Hepatocyte (in vitro differentiated cells): ENCODE measurements around the gene LMF1. TPM values are rescaled to one million over a fixed set of nuclear protein-coding genes. Genes with fewer than 3 reads are reported as not detected.

Source experiments
- DNase-seq: peaks from one replicate; pipeline ENCODE4 v3.0.0-alpha.2; 2016; ENCODE audit warnings: low spot score
- H2AFZ ChIP-seq: fragments of 200-600 bp; sonication (generic); 2 replicates; pipeline ENCODE4 v1.6.0; 2016; ENCODE audit warnings: antibody characterized with exemption, mild to moderate bottlenecking
- H3K27ac ChIP-seq: fragments of 200-600 bp; sonication (generic); 2 replicates; pipeline ENCODE4 v1.5.1; 2016; ENCODE audit warnings: mild to moderate bottlenecking
- H3K27me3 ChIP-seq: fragments of 200-600 bp; sonication (generic); 2 replicates; pipeline ENCODE4 v1.6.1; 2016
- H3K36me3 ChIP-seq: fragments of 200-600 bp; sonication (generic); replicated peaks from 2 replicates; pipeline ENCODE4 v1.5.1; 2016; ENCODE audit warnings: low read depth; ENCODE audit not compliant: insufficient read depth
- H3K4me1 ChIP-seq: fragments of 200-600 bp; sonication (generic); 2 replicates; pipeline ENCODE4 v1.5.1; 2016; ENCODE audit warnings: mild to moderate bottlenecking, moderate library complexity; ENCODE audit not compliant: insufficient read depth
- H3K4me2 ChIP-seq: fragments of 200-600 bp; sonication (generic); 2 replicates; pipeline ENCODE4 v1.6.0; 2016
- H3K4me3 ChIP-seq: fragments of 200-600 bp; sonication (generic); 2 replicates; pipeline ENCODE4 v1.5.1; 2016; ENCODE audit warnings: mild to moderate bottlenecking
- H3K79me2 ChIP-seq: fragments of 200-600 bp; sonication (generic); 2 replicates; pipeline ENCODE4 v1.6.0; 2017; ENCODE audit warnings: mild to moderate bottlenecking
- H3K9me2 ChIP-seq: fragments of 200-600 bp; sonication (generic); replicated peaks from 2 replicates; pipeline ENCODE4 v1.6.0; 2017; ENCODE audit warnings: mild to moderate bottlenecking; ENCODE audit not compliant: insufficient read depth
- H3K9me3 ChIP-seq: fragments of 200-600 bp; sonication (generic); 2 replicates; pipeline ENCODE4 v1.5.1; 2016; ENCODE audit warnings: low read depth, mild to moderate bottlenecking
- H4K20me1 ChIP-seq: fragments of 200-600 bp; sonication (generic); 2 replicates; pipeline ENCODE4 v1.6.0; 2016; ENCODE audit warnings: mild to moderate bottlenecking; ENCODE audit not compliant: insufficient read depth, poor library complexity, severe bottlenecking
- CTCF ChIP-seq: fragments of 200-600 bp; sonication (generic); IDR thresholded peaks from 2 replicates; pipeline ENCODE4 v1.5.1; 2016; ENCODE audit warnings: antibody characterized with exemption, mild to moderate bottlenecking; ENCODE audit not compliant: poor library complexity
- EZH2 ChIP-seq: fragments of 200-600 bp; sonication (generic); IDR thresholded peaks from 2 replicates; pipeline ENCODE4 v1.6.1; 2016; ENCODE audit warnings: antibody characterized with exemption, mild to moderate bottlenecking, borderline replicate concordance
- EZH2phosphoT487 ChIP-seq: fragments of 200-600 bp; sonication (generic); IDR thresholded peaks from one replicate; pipeline ENCODE4 v1.6.1; 2018; ENCODE audit warnings: antibody characterized with exemption, mild to moderate bottlenecking, low read depth, moderate library complexity; ENCODE audit not compliant: unreplicated experiment, severe bottlenecking
- WGBS: methylation state at CpG from one replicate; pipeline ENCODE4 v1.1.6; 2016; ENCODE audit warnings: low lambda C conversion rate; ENCODE audit errors: missing lambda C conversion rate; 5-methylcytosine and 5-hydroxymethylcytosine counted together
- polyA plus RNA-seq: library from polyadenylated mRNA; unstranded; fragments of >200 nt; fragmentation: Nextera tagmentation; extraction: Ambion mirVana; gene quantifications from 2 replicates; pipeline ENCODE4 v1.2.1, GENCODE V29; 2016
- total RNA-seq: library from RNA; depleted of rRNA; stranded (reverse); fragments of >200 nt; gene quantifications from 2 replicates; pipeline ENCODE4 v1.2.3, GENCODE V29; 2014

The LMF1 gene
- total and polyA plus RNA-seq, 2 experiments from 2014 or later: 27.2 to 34.3 TPM

- Histone ChIP-seq H3K27me3 (no peaks in the 10 kb centered on the region), H3K4me1 (no peaks in the 10 kb centered on the region), H3K4me3 (no peak overlapping the region), H3K4me2 (no peak overlapping the region), H3K9me2 (no peaks in the 10 kb centered on the region), H3K79me2 (no peaks in the 10 kb centered on the region), H3K36me3 (no peaks in the 10 kb centered on the region), H2AFZ (no peak overlapping the region), H3K9me3 (peaks cover 6% of the 10 kb centered on the region), H4K20me1 (no peaks in the 10 kb centered on the region), H3K27ac (no peak overlapping the region)
- DNase-seq: no peak
- no peak for TF ChIP-seq CTCF
- no peak for TF ChIP-seq EZH2
- TF ChIP-seq EZH2phosphoT487: no peak
- WGBS: 95% methylated on average over 5 of the region's 5 CpGs
These were observed 26.8 kb downstream of the LMF1 start for GRCh38 chr16:943971-944370.

GRCh38 chr16:942436-943060 lies 28.2 kb downstream of the LMF1 start:
- Histone ChIP-seq H3K9me2 (no peaks in the 10 kb centered on the region), H3K4me1 (no peaks in the 10 kb centered on the region), H3K36me3 (no peaks in the 10 kb centered on the region), H4K20me1 (no peaks in the 10 kb centered on the region), H3K27me3 (no peaks in the 10 kb centered on the region), H2AFZ (no peak overlapping the region), H3K79me2 (no peaks in the 10 kb centered on the region), H3K4me3 (no peak overlapping the region), H3K4me2 (no peak overlapping the region), H3K27ac (no peak overlapping the region), H3K9me3 (peaks cover 6% of the 10 kb centered on the region)
- 90% methylated on average over 4 of the region's 4 CpGs for WGBS
- DNase-seq: no peak
- TF ChIP-seq EZH2: no peak
- TF ChIP-seq EZH2phosphoT487: no peak
- no peak for TF ChIP-seq CTCF

DNA sequence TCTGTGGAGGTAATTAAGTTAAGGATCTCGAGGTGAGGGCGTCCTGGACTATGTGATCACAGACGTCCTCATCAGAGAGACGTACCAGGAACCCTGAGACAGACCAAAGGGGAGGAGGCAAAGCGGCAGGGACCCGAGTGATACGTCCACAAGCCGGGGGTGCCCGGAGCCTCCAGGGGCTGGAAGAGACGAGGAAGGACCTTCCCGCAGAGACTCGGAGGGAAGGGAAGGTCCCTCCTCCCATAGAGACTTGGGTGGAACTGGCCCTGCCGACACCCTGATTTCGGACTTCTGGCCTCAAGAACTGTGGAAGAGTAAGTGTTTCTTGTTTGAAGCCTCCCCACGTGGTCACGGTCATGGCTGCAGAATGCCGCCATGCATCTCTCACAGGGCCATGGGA lies 30.8 kb downstream of the LMF1 start:
- Histone ChIP-seq H4K20me1 (no peaks in the 10 kb centered on the region), H3K27me3 (no peaks in the 10 kb centered on the region), H3K79me2 (no peaks in the 10 kb centered on the region), H3K4me3 (no peak overlapping the region), H2AFZ (no peak overlapping the region), H3K9me2 (no peaks in the 10 kb centered on the region), H3K9me3 (peaks cover 6% of the 10 kb centered on the region), H3K4me1 (no peaks in the 10 kb centered on the region), H3K36me3 (no peaks in the 10 kb centered on the region), H3K27ac (no peak overlapping the region), H3K4me2 (no peak overlapping the region)
- no peak for DNase-seq
- TF ChIP-seq CTCF: no peak
- no peak for TF ChIP-seq EZH2phosphoT487
- TF ChIP-seq EZH2: no peak
- WGBS: over 99% methylated on average over 17 of the region's 17 CpGs

DNA sequence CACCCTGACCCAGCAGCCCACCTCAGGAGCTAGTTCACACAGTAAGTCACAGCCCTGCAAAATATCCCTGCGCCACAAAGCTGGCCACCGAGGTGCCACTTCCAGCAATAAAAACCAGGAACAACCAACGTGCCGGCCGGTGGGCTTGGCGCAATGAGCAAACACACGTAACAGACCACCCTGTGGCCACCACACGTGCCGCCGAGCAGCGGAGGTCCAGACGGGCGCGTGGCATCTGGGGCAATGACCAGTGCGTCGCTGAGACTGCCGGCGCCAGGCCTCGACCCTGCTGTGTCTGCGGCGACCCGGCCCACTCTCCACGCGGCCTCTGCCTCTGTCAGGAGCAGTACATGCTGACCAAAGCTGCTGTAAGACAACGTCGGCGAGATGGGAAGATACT lies 31.5 kb downstream of the LMF1 start:
- WGBS: 96% methylated on average over 27 of the region's 27 CpGs
- Histone ChIP-seq H3K4me2 (no peak overlapping the region), H3K9me2 (no peaks in the 10 kb centered on the region), H3K27ac (no peak overlapping the region), H3K9me3 (peaks cover 6% of the 10 kb centered on the region), H3K4me1 (no peaks in the 10 kb centered on the region), H3K4me3 (no peak overlapping the region), H3K36me3 (no peaks in the 10 kb centered on the region), H2AFZ (no peak overlapping the region), H3K27me3 (no peaks in the 10 kb centered on the region), H4K20me1 (no peaks in the 10 kb centered on the region), H3K79me2 (no peaks in the 10 kb centered on the region)
- DNase-seq: no peak
- TF ChIP-seq CTCF: no peak
